BLaER1 (cell line): ENCODE measurements around the gene STARD3.

Experiments used
- H3K27ac ChIP-seq: shearing (Covaris generic); formaldehyde crosslinking; 2 replicates; pipeline ENCODE4 v1.8.1; 2022
- H3K27me3 ChIP-seq: shearing (Covaris generic); formaldehyde crosslinking; 2 replicates; pipeline ENCODE4 v1.8.1; 2022
- H3K36me3 ChIP-seq: shearing (Covaris generic); formaldehyde crosslinking; 2 replicates; pipeline ENCODE4 v1.8.1; 2022
- H3K4me1 ChIP-seq: shearing (Covaris generic); formaldehyde crosslinking; 2 replicates; pipeline ENCODE4 v1.8.1; 2022
- H3K4me2 ChIP-seq: shearing (Covaris generic); formaldehyde crosslinking; 2 replicates; pipeline ENCODE4 v1.8.1; 2022
- H3K4me3 ChIP-seq: shearing (Covaris generic); formaldehyde crosslinking; 2 replicates; pipeline ENCODE4 v1.8.1; 2022
- H3K9ac ChIP-seq: shearing (Covaris generic); formaldehyde crosslinking; 2 replicates; pipeline ENCODE4 v1.8.1; 2022
- H3K9me3 ChIP-seq: shearing (Covaris generic); formaldehyde crosslinking; 2 replicates; pipeline ENCODE4 v1.8.1; 2022
- H4K20me1 ChIP-seq: shearing (Covaris generic); formaldehyde crosslinking; 2 replicates; pipeline ENCODE4 v1.8.1; 2022
- Cebpa-rat ChIP-seq: shearing (Covaris generic); IDR thresholded peaks from 2 replicates; pipeline ENCODE4 v1.8.1; 2022

STARD3 gene

DNA sequence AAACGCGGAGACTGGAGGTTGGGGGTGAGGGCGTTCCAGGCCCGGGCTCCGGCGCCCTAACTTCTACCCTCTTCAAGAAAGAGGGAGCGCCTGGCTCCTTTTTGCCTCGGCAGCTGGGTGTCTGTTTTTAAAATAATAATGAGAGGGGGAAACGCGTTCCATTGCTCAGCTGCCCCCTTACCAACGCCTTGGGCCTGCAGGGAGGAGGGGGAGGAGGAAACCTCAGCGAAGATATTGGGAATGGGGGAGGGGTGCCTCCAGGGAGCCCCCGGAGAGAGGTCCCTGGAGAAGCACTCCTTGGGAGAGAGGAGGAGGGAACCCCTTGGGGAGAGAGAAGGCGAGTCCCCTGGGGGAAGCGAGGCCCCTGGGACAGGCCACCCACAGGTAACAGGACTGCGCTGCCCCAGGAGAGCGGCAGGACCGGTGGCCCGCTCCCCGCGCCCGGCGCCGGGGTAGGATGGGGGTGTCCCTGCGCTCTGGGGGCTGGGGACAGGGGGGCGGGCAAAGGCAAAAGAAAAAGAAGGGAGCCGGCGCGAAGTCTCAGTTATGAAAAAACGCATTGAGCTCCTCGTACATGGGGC lies 31.9 kb upstream of the STARD3 start:
- H3K4me2 ChIP-seq = peak overlapping the region; percentile 13; the same call in 1 of the 2 replicates

DNA sequence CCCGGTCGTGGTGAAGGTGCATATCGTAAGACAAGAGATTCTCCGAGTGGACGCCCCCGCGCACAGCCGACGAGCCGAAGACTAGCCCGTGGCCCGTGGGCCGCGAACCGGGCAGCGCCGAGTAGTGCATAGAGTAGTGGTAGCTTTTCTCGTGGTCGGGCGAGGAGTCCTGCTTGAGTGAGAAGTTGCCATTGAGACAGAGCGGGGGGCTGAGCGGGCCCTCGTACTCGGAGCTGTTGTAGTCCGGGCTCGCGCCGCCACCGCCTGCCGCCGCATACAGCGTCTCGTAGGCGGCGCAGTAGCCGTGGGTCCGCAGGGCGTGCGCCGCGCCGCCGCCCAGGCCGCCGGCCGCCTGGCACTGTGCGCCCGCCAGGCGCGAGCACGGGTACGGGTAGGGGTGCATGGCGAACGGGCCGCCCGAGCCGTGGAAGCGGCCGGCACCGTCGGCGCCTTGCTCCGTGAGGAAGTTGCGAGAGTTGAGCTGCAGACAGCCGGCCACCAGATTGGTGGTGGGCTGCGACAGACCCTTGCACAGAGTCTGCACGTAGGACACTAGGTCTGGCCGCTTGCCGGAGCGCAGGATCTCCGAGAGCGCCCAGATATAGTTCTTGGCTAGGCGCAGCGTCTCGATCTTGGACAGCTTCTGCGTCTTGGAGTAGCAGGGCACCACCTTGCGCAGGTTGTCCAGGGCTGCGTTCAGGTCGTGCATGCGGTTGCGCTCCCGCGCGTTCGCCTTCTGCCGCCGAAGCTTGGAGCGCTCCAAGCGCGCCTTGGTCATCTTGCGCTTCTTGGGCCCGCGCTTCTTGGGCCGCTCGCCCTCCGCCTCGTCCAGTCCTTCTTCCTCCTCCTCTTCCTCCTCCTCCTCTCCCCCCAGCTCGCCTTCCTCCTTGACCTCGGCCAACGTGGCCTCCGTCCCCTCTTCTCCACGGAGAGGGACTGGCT lies 31.2 kb upstream of the STARD3 start:
- H3K9ac ChIP-seq = no peak overlapping the region
- no peaks in the 10 kb centered on the region for H3K9me3 ChIP-seq
- no peaks in the 10 kb centered on the region for H3K36me3 ChIP-seq
- peaks cover 65% of the 10 kb centered on the region for H4K20me1 ChIP-seq
- no peak overlapping the region for H3K27ac ChIP-seq
- no peak overlapping the region; the same call in 1 of the 2 replicates for H3K4me3 ChIP-seq
- TF ChIP-seq Cebpa-rat = no peak
- peak overlapping the region; percentile 13 for H3K4me2 ChIP-seq
- 0 out of 2 replicates have a peak, but pooled peaks cover 8% of the 10 kb centered on the region for H3K4me1 ChIP-seq
- peaks cover 93% of the 10 kb centered on the region for H3K27me3 ChIP-seq

More for the DNA sequence above, 31.9 kb upstream of the STARD3 start:
- no peaks in the 10 kb centered on the region for H3K9me3 ChIP-seq
- H3K27me3 ChIP-seq = peaks cover 100% of the 10 kb centered on the region
- H3K36me3 ChIP-seq = no peaks in the 10 kb centered on the region
- no peak for TF ChIP-seq Cebpa-rat
- H3K27ac ChIP-seq = no peak overlapping the region
- no peak overlapping the region for H3K9ac ChIP-seq
- no peak overlapping the region for H3K4me3 ChIP-seq
- peaks cover 73% of the 10 kb centered on the region for H4K20me1 ChIP-seq
- 0 out of 2 replicates have a peak, but pooled peaks cover 8% of the 10 kb centered on the region for H3K4me1 ChIP-seq

DNA sequence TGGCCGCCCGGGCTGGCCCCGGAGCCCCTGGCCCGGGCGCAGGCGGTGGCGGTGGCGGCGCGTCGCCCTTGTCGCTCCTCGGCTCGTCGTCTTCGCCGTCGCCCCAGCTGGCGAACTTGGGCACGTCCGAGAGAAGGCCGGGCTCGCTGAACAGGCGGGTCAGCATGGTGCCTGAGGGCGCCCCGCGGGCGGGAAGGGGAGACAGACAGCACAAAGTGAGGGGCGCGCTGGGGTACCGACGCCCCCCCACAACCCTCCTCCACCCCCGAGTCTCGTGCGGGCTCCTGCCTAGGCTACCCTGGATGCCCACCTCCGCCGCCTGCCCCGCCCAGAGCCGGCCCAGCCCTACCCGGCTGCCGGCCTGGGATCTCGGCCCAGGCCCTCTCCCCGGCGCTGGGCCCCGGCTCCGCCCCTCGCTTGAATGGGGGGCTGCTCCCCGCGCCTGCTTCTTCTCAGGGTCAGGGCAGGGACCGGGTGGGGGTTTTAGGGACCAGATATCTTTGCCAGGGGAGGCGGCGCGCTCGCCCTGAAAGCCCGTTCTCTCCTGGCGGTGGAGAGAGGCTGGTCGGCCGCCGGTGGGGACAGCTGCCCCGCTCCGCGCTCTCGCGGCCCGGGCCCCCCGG lies 30.4 kb upstream of the STARD3 start:
- H4K20me1 ChIP-seq = peaks cover 57% of the 10 kb centered on the region
- peaks cover 86% of the 10 kb centered on the region for H3K27me3 ChIP-seq
- 0 out of 2 replicates have a peak, but pooled peaks cover 8% of the 10 kb centered on the region for H3K4me1 ChIP-seq
- H3K9me3 ChIP-seq = no peaks in the 10 kb centered on the region
- H3K4me3 ChIP-seq = 0 out of 2 replicates have a peak overlapping the region, but pooled peaks have one; percentile 14
- no peak overlapping the region for H3K27ac ChIP-seq
- no peak for TF ChIP-seq Cebpa-rat
- no peak overlapping the region for H3K9ac ChIP-seq
- H3K4me2 ChIP-seq = no peak overlapping the region
- H3K36me3 ChIP-seq = no peaks in the 10 kb centered on the region

DNA sequence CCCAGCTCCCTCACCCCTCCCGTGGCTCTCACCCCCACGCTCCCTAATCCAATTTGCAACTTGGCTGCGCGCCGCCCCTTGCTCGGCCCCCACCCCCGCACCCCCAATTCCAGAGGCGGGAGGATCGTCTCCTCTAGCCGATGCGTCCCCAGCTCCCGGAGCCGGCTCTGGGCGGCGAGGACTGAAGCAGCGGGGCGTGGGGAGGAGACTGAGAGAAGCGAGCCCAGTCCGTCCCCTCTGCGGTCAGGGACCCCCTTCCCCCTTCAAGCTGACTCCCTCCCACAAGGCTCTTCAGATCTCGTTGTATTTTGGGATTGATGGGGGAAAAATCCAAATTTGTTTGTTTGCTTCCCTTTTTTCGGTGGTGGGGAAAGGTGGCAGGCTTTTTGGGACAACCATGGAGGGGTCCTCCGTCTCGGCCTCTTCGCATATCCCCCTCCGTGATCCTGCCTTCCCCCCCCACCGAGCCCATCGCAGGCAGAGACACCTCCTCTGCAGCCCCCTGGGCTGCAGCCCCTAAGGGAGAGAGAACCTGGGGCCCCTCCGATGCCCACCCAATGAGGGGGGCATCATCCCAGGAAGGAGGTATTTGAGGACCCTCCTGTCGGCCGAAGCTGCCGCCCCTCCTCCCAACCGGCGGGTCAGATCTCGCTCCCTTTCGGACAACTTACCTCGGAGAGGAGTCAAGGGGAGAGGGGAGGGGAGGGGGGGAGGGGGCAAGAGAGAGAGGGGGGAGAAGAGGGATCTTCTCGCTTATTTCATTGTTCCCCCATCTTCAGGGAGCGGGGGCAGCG lies 29.7 kb upstream of the STARD3 start:
- Histone ChIP-seq H3K27me3 (peaks cover 79% of the 10 kb centered on the region), H3K9ac (no peak overlapping the region), H3K36me3 (no peaks in the 10 kb centered on the region), H3K4me3 (no peak overlapping the region), H3K4me1 (0 out of 2 replicates have a peak, but pooled peaks cover 8% of the 10 kb centered on the region), H3K27ac (no peak overlapping the region), H4K20me1 (peaks cover 50% of the 10 kb centered on the region), H3K9me3 (no peaks in the 10 kb centered on the region), H3K4me2 (no peak overlapping the region)
- TF ChIP-seq Cebpa-rat = no peak

DNA sequence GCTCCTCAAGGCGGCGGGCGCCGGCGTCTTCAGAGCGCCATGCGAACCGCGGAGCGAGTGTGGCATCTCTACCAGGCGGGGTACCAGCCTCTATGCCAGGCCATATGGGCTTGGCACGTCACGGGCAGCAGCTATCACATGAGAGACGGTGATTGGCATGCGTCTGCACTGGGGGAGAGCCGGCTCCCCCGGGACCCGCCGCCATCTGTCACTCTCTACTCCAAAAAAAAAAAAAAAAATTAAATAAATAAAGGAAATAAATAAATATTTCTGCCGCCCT lies 29.2 kb upstream of the STARD3 start, which contains the start of gene NEUROD2:
TSS of gene NEUROD2 (minus strand) at position 70 of the 280 bp plus-strand sequence. CDS start 1,321 bp downstream, outside the sequence.
- peaks cover 73% of the 10 kb centered on the region for H3K27me3 ChIP-seq

DNA sequence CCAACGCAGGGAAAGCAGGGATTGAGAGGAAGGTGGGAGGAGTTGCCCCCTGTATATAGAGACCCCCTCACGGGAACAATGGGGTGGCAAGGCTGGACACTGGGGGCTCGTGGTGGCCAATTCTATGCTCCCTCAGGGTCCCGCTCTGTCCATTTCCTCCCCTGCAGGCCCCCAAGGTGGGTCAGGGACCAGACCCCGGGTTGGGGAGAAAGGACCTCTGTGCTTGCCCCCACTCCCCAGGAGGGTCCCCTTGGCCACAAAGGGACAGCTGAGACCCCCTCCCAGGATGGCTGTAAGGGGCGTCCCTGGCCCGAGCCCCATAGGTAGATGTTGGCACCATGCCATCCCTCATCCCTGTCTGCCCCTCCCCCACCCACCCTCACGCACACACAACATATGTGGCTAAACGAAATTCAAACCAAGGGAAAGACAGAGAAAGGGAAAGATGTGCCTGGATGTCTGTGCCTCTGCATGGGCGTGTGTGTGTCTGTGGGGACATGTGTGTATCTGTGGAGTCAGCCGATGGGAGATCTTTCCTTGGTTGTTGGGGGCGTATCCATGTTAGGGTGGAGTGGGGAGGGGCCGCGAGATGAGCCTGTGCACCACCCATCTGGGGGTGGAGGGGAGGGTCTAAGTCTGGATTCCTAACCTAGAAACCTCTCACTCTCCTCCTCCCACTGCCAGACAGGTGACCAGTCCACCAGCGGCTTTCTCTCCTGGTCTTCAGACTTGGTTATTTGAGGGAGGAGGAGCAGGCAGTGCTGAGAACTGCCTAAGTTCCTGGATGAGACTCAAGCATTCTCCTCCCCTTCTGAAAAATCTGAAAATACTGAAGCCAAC lies 28.6 kb upstream of the STARD3 start:
- Histone ChIP-seq H3K9ac (no peak overlapping the region), H3K4me1 (0 out of 2 replicates have a peak, but pooled peaks cover 8% of the 10 kb centered on the region), H3K4me2 (no peak overlapping the region), H3K27ac (no peak overlapping the region), H3K36me3 (no peaks in the 10 kb centered on the region), H3K4me3 (no peak overlapping the region), H4K20me1 (peaks cover 39% of the 10 kb centered on the region), H3K9me3 (no peaks in the 10 kb centered on the region), H3K27me3 (peaks cover 67% of the 10 kb centered on the region)
- TF ChIP-seq Cebpa-rat = no peak

More for the DNA sequence above, 29.2 kb upstream of the STARD3 start, which contains the start of gene NEUROD2:
- H3K36me3 ChIP-seq = no peaks in the 10 kb centered on the region
- H3K4me1 ChIP-seq = 0 out of 2 replicates have a peak, but pooled peaks cover 8% of the 10 kb centered on the region
- 0 out of 2 replicates have a peak within 1 kb of the TSS, but pooled peaks have one; percentile 14 for H3K4me3 ChIP-seq
- H3K9me3 ChIP-seq = no peaks in the 10 kb centered on the region
- no peak within 1 kb of the TSS for H3K4me2 ChIP-seq
- H3K27ac ChIP-seq = no peak within 1 kb of the TSS
- H3K9ac ChIP-seq = no peak within 1 kb of the TSS
- peaks cover 45% of the 10 kb centered on the region for H4K20me1 ChIP-seq
- no peak for TF ChIP-seq Cebpa-rat

DNA sequence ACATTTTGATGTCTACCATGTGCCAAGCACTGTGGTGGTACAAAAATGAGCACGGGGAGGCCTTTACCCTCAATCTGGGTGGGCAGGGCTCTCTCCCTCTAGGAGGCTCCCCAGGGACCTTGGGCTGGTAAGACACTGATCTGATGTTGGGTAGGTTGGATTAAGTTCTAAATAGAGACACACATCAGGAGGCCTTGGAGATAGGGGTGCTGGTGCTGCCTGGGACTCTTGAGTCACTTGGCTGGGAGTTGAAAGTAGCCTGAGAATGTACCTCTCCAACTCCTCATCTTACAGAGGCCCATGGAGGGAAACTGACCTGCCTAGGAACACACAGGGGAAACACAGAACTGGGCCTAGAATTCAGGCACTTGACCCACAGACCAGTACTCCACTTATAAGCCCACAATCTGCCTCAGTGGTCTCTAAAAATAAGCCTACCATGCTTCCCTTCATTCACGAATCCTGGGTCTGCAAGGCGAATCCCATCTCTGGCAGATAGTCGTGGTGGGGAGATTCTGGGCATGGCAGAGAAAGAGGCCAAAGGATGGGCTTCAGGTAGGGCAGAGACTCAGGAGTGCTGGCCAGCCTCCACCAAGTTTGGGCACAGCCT lies 27.4 kb upstream of the STARD3 start:
- Histone ChIP-seq H3K27me3 (peaks cover 56% of the 10 kb centered on the region), H3K4me1 (0 out of 2 replicates have a peak, but pooled peaks cover 8% of the 10 kb centered on the region), H3K4me2 (no peak overlapping the region), H3K4me3 (no peak overlapping the region), H3K9ac (no peak overlapping the region), H3K36me3 (no peaks in the 10 kb centered on the region), H4K20me1 (peaks cover 29% of the 10 kb centered on the region), H3K9me3 (no peaks in the 10 kb centered on the region), H3K27ac (no peak overlapping the region)
- no peak for TF ChIP-seq Cebpa-rat

DNA sequence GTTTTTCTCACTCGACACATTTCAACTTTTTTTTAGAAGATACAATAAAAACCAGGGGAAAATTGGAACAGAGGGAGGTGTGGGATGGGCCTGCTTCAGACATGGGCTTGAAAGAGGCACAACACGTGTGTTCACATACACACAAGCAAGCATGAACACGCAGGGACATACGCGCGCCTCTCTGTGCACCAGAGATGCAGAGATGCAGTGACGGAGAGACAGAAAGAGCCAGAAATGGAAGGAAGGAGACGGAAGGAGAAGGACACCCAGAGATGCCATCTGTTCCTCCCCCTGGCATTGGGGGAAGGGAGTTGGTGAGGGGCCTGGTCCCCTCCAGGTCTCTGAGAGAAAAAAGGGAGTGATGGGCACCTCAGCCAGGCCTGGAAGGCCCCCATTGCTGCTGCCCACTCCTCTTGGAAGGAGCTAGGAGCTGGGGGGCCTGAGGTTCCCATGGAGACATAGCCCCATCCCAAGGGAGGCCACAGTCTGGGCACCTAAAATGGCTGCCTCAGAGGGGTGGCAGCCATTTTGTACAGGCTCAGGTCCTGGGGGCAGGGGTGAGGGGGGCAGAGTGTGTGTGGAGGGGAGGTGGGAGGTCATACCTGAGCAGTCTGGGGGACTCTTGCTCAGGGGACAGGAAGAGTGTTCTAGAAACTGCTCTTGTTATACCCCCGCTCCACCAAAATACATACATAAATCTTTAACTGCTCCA lies 25.4 kb upstream of the STARD3 start:
- TF ChIP-seq Cebpa-rat = no peak
- peaks cover 9% of the 10 kb centered on the region for H4K20me1 ChIP-seq
- H3K9ac ChIP-seq = no peak overlapping the region
- H3K9me3 ChIP-seq = no peaks in the 10 kb centered on the region
- H3K27me3 ChIP-seq = peaks cover 36% of the 10 kb centered on the region
- no peak overlapping the region for H3K4me3 ChIP-seq
- no peaks in the 10 kb centered on the region for H3K4me1 ChIP-seq
- H3K4me2 ChIP-seq = no peak overlapping the region
- H3K27ac ChIP-seq = no peak overlapping the region
- no peaks in the 10 kb centered on the region for H3K36me3 ChIP-seq
